ENCODE results near the gene NADSYN1. TPM values are rescaled to one million over a fixed set of nuclear protein-coding genes. Genes with fewer than 3 reads are reported as not detected.

NADSYN1 gene
- total and polyA plus RNA-seq, 9 donors = 16.4 to 39.3 (median 22.2) TPM

GRCh38 chr11:71470946-71471345, 17.9 kb downstream of the NADSYN1 start:
- Histone ChIP-seq H3K27ac (ENCODE audit: low read length) (no peak overlapping the region), H3K27me3 (ENCODE audit: control insufficient read depth, insufficient read depth, low read length) (no peaks in the 10 kb centered on the region), H3K4me1 (ENCODE audit: control insufficient read depth, insufficient read depth, low read length) (no peaks in the 10 kb centered on the region), H3K4me3 (ENCODE audit: low read length) (no peak overlapping the region), H3K36me3 (ENCODE audit: control insufficient read depth, insufficient read depth, low read length) (peaks cover 42% of the 10 kb centered on the region), H3K9me3 (replicated peaks; ENCODE audit: control insufficient read depth, low read depth, low read length) (no peaks in the 10 kb centered on the region)
- WGBS (ENCODE audit: insufficient coverage) = 34% methylated on average over 2 of the region's 6 CpGs
- no peak for DNase-seq

- no peak overlapping the region for H3K27ac ChIP-seq (ENCODE audit: low read length)
- 91% methylated on average over 9 of the region's 10 CpGs for WGBS (ENCODE audit: insufficient coverage)
- H3K4me3 ChIP-seq (ENCODE audit: low read length) = no peak overlapping the region
- no peaks in the 10 kb centered on the region for H3K4me1 ChIP-seq (ENCODE audit: control insufficient read depth, insufficient read depth, low read length)
- H3K27me3 ChIP-seq (ENCODE audit: control insufficient read depth, insufficient read depth, low read length) = no peaks in the 10 kb centered on the region
- DNase-seq = no peak
- H3K9me3 ChIP-seq (replicated peaks; ENCODE audit: control insufficient read depth, low read depth, low read length) = no peaks in the 10 kb centered on the region
- H3K36me3 ChIP-seq (ENCODE audit: control insufficient read depth, insufficient read depth, low read length) = peaks cover 43% of the 10 kb centered on the region
Measured at GRCh38 chr11:71472357-71472885, 19.4 kb downstream of the NADSYN1 start.

- 97% methylated on average over 32 of the region's 33 CpGs for WGBS (ENCODE audit: insufficient coverage)
- H3K4me1 ChIP-seq (ENCODE audit: control insufficient read depth, insufficient read depth, low read length) = no peaks in the 10 kb centered on the region
- H3K4me3 ChIP-seq (ENCODE audit: low read length) = no peak overlapping the region
- no peaks in the 10 kb centered on the region for H3K27me3 ChIP-seq (ENCODE audit: control insufficient read depth, insufficient read depth, low read length)
- H3K27ac ChIP-seq (ENCODE audit: low read length) = no peak overlapping the region
- DNase-seq = no peak
- peaks cover 49% of the 10 kb centered on the region for H3K36me3 ChIP-seq (ENCODE audit: control insufficient read depth, insufficient read depth, low read length)
- no peaks in the 10 kb centered on the region for H3K9me3 ChIP-seq (replicated peaks; ENCODE audit: control insufficient read depth, low read depth, low read length)
Measured at GRCh38 chr11:71472941-71473792, 20.2 kb downstream of the NADSYN1 start.

GRCh38 chr11:71473793-71474080, 20.7 kb downstream of the NADSYN1 start:
- H3K27me3 ChIP-seq (ENCODE audit: control insufficient read depth, insufficient read depth, low read length) = no peaks in the 10 kb centered on the region
- no peaks in the 10 kb centered on the region for H3K9me3 ChIP-seq (replicated peaks; ENCODE audit: control insufficient read depth, low read depth, low read length)
- H3K4me3 ChIP-seq (ENCODE audit: low read length) = no peak overlapping the region
- no peak for DNase-seq
- H3K4me1 ChIP-seq (ENCODE audit: control insufficient read depth, insufficient read depth, low read length) = no peaks in the 10 kb centered on the region
- H3K36me3 ChIP-seq (ENCODE audit: control insufficient read depth, insufficient read depth, low read length) = peaks cover 55% of the 10 kb centered on the region
- WGBS (ENCODE audit: insufficient coverage) = 96% methylated on average over 12 of the region's 14 CpGs
- no peak overlapping the region for H3K27ac ChIP-seq (ENCODE audit: low read length)

- H3K27me3 ChIP-seq (ENCODE audit: control insufficient read depth, insufficient read depth, low read length) = no peaks in the 10 kb centered on the region
- no peak overlapping the region for H3K4me3 ChIP-seq (ENCODE audit: low read length)
- H3K9me3 ChIP-seq (replicated peaks; ENCODE audit: control insufficient read depth, low read depth, low read length) = no peaks in the 10 kb centered on the region
- no peaks in the 10 kb centered on the region for H3K4me1 ChIP-seq (ENCODE audit: control insufficient read depth, insufficient read depth, low read length)
- 94% methylated on average over 18 of the region's 27 CpGs for WGBS (ENCODE audit: insufficient coverage)
- H3K27ac ChIP-seq (ENCODE audit: low read length) = no peak overlapping the region
- no peak for DNase-seq
- H3K36me3 ChIP-seq (ENCODE audit: control insufficient read depth, insufficient read depth, low read length) = peaks cover 60% of the 10 kb centered on the region
Measured at GRCh38 chr11:71474141-71474770, 21.3 kb downstream of the NADSYN1 start.

- 89% methylated on average over 26 of the region's 26 CpGs for WGBS (ENCODE audit: insufficient coverage)
- H3K4me1 ChIP-seq (ENCODE audit: control insufficient read depth, insufficient read depth, low read length) = no peaks in the 10 kb centered on the region
- H3K27me3 ChIP-seq (ENCODE audit: control insufficient read depth, insufficient read depth, low read length) = no peaks in the 10 kb centered on the region
- H3K36me3 ChIP-seq (ENCODE audit: control insufficient read depth, insufficient read depth, low read length) = peaks cover 66% of the 10 kb centered on the region
- DNase-seq = no peak
- H3K9me3 ChIP-seq (replicated peaks; ENCODE audit: control insufficient read depth, low read depth, low read length) = no peaks in the 10 kb centered on the region
- H3K4me3 ChIP-seq (ENCODE audit: low read length) = no peak overlapping the region
- H3K27ac ChIP-seq (ENCODE audit: low read length) = no peak overlapping the region
Measured at GRCh38 chr11:71474771-71475483, 21.9 kb downstream of the NADSYN1 start.

- Histone ChIP-seq H3K4me1 (ENCODE audit: control insufficient read depth, insufficient read depth, low read length) (no peaks in the 10 kb centered on the region), H3K9me3 (replicated peaks; ENCODE audit: control insufficient read depth, low read depth, low read length) (no peaks in the 10 kb centered on the region), H3K36me3 (ENCODE audit: control insufficient read depth, insufficient read depth, low read length) (peaks cover 76% of the 10 kb centered on the region), H3K27ac (ENCODE audit: low read length) (no peak overlapping the region), H3K27me3 (ENCODE audit: control insufficient read depth, insufficient read depth, low read length) (no peaks in the 10 kb centered on the region), H3K4me3 (ENCODE audit: low read length) (no peak overlapping the region)
- WGBS (ENCODE audit: insufficient coverage) = 91% methylated on average over 21 of the region's 21 CpGs
- no peak for DNase-seq
Measured at GRCh38 chr11:71476031-71476430, 23.0 kb downstream of the NADSYN1 start.

GRCh38 chr11:71476926-71477640, 24.1 kb downstream of the NADSYN1 start:
- Histone ChIP-seq H3K27me3 (ENCODE audit: control insufficient read depth, insufficient read depth, low read length) (no peaks in the 10 kb centered on the region), H3K4me1 (ENCODE audit: control insufficient read depth, insufficient read depth, low read length) (no peaks in the 10 kb centered on the region), H3K27ac (ENCODE audit: low read length) (no peak overlapping the region), H3K4me3 (ENCODE audit: low read length) (no peak overlapping the region), H3K36me3 (ENCODE audit: control insufficient read depth, insufficient read depth, low read length) (peaks cover 87% of the 10 kb centered on the region), H3K9me3 (replicated peaks; ENCODE audit: control insufficient read depth, low read depth, low read length) (no peaks in the 10 kb centered on the region)
- DNase-seq = no peak
- 89% methylated on average over 28 of the region's 34 CpGs for WGBS (ENCODE audit: insufficient coverage)

GRCh38 chr11:71477641-71478527, 24.9 kb downstream of the NADSYN1 start:
- Histone ChIP-seq H3K4me1 (ENCODE audit: control insufficient read depth, insufficient read depth, low read length) (no peaks in the 10 kb centered on the region), H3K4me3 (ENCODE audit: low read length) (no peak overlapping the region), H3K27ac (ENCODE audit: low read length) (no peak overlapping the region), H3K27me3 (ENCODE audit: control insufficient read depth, insufficient read depth, low read length) (no peaks in the 10 kb centered on the region), H3K36me3 (ENCODE audit: control insufficient read depth, insufficient read depth, low read length) (peaks cover 94% of the 10 kb centered on the region), H3K9me3 (replicated peaks; ENCODE audit: control insufficient read depth, low read depth, low read length) (no peaks in the 10 kb centered on the region)
- no peak for DNase-seq
- WGBS (ENCODE audit: insufficient coverage) = 69% methylated on average over 21 of the region's 25 CpGs

All from muscle of leg (tissue), 11 donors.